Measurements from ENCODE around the gene CRACR2A.

- TF ChIP-seq CTCF (conservative IDR thresholded peaks at IDR 0.05; ENCODE audit: low read depth, low read length), result no peak
- TF ChIP-seq EZH2 (IDR thresholded peaks at IDR 0.05; ENCODE audit: low read length, unreplicated experiment), result no peak
Measured at GRCh38 chr12:3768911-3769447, 16.1 kb upstream of the CRACR2A start.
